Stromal cell of bone marrow (primary cell): ENCODE data around the gene PTPRE.

Source experiments
- DNase-seq: peaks from one replicate; pipeline ENCODE4 v3.0.0-alpha.2; 2012; ENCODE audit warnings: low read depth

Gene PTPRE

GRCh38 chr10:127908106-127908958 lies 1.4 kb downstream of the PTPRE start:
- DNase-seq, result peak; percentile 55

- no peak for DNase-seq
Observed at GRCh38 chr10:127908959-127909267, 2.0 kb downstream of the PTPRE start.

GRCh38 chr10:127909716-127910463 lies 3.0 kb downstream of the PTPRE start:
- no peak for DNase-seq

GRCh38 chr10:127910464-127910770 lies 3.5 kb downstream of the PTPRE start:
- DNase-seq, result no peak

- no peak for DNase-seq
Observed at GRCh38 chr10:127911218-127911866, 4.4 kb downstream of the PTPRE start.

- no peak for DNase-seq
Observed at GRCh38 chr10:127911867-127912257, 5.0 kb downstream of the PTPRE start.

GRCh38 chr10:127912607-127913367 lies 5.9 kb downstream of the PTPRE start:
- no peak for DNase-seq

GRCh38 chr10:127913368-127913759 lies 6.5 kb downstream of the PTPRE start:
- no peak for DNase-seq

GRCh38 chr10:127915324-127915723 lies 8.4 kb downstream of the PTPRE start:
- no peak for DNase-seq

- DNase-seq, result no peak
Observed at GRCh38 chr10:127916826-127917225, 9.9 kb downstream of the PTPRE start.

- no peak for DNase-seq
Observed at GRCh38 chr10:127918572-127918971, 11.7 kb downstream of the PTPRE start.

- peak; percentile 62 for DNase-seq
Observed at GRCh38 chr10:127919418-127920271, 12.7 kb downstream of the PTPRE start.

- DNase-seq, result no peak
Observed at GRCh38 chr10:127920306-127921074, 13.6 kb downstream of the PTPRE start.

GRCh38 chr10:127921075-127921752 lies 14.3 kb downstream of the PTPRE start:
- no peak for DNase-seq

GRCh38 chr10:127921753-127922145 lies 14.8 kb downstream of the PTPRE start:
- DNase-seq, result no peak

- DNase-seq, result no peak
Observed at GRCh38 chr10:127922206-127922605, 15.3 kb downstream of the PTPRE start.

GRCh38 chr10:127922675-127923366 lies 15.9 kb downstream of the PTPRE start:
- peak; percentile 54 for DNase-seq

GRCh38 chr10:127923646-127924045 lies 16.7 kb downstream of the PTPRE start:
- no peak for DNase-seq

- DNase-seq, result no peak
Observed at GRCh38 chr10:127925471-127926207, 18.7 kb downstream of the PTPRE start.
